HG03280 (cell line): ENCODE results near the gene KCNS1.
"Not testable (repeated sequence)": the region's sequence is repeated elsewhere in the genome, so short reads cannot be mapped to it uniquely, and the experiment has no call there.

Experiments
- ATAC-seq: cut with Tn5 transposase; IDR thresholded peaks from one replicate; pipeline ENCODE4 v1.9.1; 2021; ENCODE audit warnings: mild to moderate bottlenecking, moderate library complexity; ENCODE audit not compliant: unreplicated experiment

KCNS1 gene

GRCh38 chr20:45100563-45101245 is at the start of gene KCNS1:
TSS of gene KCNS1 (minus strand) at chr20:45101127. CDS start at chr20:45099236, 1,891 bp downstream.
- ATAC-seq, result no peak

DNA sequence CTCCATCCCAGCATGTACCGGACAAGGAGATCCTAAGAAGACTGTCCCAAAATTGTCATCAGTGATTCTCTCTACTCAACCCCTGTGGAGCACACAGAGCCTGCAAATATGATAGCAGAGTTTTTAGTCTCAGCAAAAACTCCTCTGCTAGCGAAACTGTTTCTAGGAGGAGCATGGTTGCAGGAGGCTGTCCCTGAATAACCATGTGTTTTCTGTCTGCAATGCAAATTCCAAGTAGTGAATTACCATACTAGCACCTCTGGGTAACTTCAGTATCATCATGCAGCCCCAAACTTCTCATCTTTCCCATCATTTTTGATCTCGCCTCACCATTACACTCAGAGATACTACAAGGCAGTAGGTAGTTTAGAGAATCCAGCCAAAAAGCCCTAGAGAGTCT is 48.1 kb upstream of the KCNS1 start:
- no peak for ATAC-seq

- no peak for ATAC-seq
These were observed 39.9 kb upstream of the KCNS1 start for GRCh38 chr20:45140836-45141235.

GRCh38 chr20:45139733-45140375 is 38.9 kb upstream of the KCNS1 start:
- not testable (repeated sequence) for ATAC-seq

DNA sequence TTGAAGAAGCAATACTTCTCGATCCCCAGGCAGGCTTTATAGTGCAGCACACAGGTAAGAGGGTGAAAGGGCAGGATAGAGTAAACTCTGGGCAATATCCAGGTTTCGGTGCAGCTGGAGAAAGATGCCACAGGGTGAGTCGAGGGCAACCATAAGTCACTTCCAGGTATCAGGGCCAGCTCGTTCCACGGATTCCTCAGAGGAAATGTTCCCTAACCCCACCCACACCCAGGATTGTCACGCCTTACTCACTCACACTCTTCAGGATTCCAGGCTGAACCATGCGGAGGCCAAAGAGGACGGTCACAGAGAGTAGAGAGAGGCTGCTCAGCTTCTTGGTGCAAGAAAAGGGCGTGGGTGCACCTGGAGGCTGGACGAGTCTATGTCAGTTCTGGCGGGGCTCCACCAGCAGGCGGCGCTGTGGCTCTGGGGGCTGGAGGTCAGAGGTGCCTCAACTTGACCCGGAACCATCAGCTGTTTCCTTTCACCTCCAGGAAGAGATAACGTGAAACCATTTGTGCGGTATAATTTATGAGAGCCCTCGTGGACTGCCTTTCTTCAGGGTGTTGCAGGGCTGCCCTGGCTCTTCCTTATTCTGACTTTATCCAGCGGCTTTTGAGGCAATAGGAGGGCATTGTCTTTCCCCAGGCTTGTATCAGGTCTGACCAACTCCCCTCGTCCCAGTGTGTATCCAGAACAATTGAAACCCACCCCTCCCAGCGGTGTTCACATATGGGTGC is 37.8 kb upstream of the KCNS1 start:
- no peak for ATAC-seq

- no peak for ATAC-seq
These were observed 36.0 kb upstream of the KCNS1 start for GRCh38 chr20:45136911-45137310.

DNA sequence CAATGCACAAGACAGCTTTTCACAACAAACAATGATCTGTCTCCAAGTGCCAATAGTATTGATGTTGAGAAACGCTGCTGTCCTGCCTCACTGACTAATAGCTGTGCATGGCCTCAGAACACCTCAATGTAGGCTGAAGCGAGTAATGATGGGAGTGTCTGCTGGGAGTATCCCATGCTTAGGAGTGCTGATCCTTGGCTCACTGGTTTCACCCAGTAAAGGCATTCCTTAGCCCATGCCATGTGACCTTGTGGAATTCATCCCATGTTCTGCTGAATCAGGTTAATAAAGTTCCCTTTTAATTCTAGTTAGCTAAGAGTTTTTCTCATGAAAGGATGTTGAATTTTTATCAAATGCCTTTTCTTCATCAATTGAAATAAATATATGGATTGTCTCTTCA is 27.2 kb upstream of the KCNS1 start:
- ATAC-seq, result no peak

DNA sequence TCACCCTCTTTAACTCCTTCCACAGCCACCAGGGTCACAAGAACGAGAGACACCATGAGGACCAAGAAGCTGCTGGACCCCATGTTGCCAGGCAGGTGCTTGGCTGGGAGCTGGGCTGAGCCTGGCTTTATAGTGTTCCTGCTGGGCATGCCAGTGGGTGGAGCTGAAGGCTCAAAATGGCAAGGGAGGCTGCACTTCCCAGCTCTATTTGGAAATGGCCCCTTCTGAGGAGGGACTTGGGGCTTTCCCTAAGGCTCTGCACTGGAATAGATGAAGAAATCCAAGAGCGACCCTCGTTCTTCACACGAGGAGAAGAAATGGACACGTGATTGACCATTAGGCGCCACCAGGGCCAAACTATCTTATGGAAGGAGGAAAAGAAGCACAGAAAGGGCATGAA is 23.4 kb upstream of the KCNS1 start, which contains the start of gene WFDC12:
Gene WFDC12, minus strand, starts transcription at position 101 of the 400 bp plus-strand sequence. Its CDS starts 18 bp downstream, at position 83.
- ATAC-seq, result no peak

- ATAC-seq, result no peak
These were observed 20.5 kb upstream of the KCNS1 start for GRCh38 chr20:45121388-45121787.

- ATAC-seq, result no peak
These were observed 18.8 kb upstream of the KCNS1 start for GRCh38 chr20:45119556-45120266.

- ATAC-seq, result no peak
These were observed 17.1 kb upstream of the KCNS1 start for GRCh38 chr20:45118028-45118427.

GRCh38 chr20:45117581-45117980 is 16.7 kb upstream of the KCNS1 start:
- ATAC-seq, result no peak

- ATAC-seq, result no peak
These were observed 14.9 kb upstream of the KCNS1 start for GRCh38 chr20:45115829-45116228.

DNA sequence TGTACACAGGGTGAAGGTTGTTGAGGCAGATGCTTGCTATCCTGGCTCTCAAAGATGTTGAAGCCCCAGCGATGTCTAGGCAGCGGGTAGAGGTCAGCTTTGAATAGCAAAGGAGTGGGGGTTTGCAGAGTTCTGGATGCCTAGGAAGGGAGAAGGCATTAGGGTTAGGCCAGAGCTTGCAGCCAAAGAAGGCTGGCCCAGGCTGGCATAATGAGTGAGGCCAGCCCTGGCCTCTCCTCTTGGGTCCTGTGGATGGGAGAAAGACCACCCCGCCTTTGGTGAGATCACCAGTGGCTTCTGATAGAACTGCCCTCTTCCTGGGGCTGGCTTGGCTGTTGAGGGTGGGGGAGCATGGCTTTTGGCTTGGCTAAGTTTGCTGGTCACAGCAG is 14.5 kb upstream of the KCNS1 start:
- no peak for ATAC-seq

DNA sequence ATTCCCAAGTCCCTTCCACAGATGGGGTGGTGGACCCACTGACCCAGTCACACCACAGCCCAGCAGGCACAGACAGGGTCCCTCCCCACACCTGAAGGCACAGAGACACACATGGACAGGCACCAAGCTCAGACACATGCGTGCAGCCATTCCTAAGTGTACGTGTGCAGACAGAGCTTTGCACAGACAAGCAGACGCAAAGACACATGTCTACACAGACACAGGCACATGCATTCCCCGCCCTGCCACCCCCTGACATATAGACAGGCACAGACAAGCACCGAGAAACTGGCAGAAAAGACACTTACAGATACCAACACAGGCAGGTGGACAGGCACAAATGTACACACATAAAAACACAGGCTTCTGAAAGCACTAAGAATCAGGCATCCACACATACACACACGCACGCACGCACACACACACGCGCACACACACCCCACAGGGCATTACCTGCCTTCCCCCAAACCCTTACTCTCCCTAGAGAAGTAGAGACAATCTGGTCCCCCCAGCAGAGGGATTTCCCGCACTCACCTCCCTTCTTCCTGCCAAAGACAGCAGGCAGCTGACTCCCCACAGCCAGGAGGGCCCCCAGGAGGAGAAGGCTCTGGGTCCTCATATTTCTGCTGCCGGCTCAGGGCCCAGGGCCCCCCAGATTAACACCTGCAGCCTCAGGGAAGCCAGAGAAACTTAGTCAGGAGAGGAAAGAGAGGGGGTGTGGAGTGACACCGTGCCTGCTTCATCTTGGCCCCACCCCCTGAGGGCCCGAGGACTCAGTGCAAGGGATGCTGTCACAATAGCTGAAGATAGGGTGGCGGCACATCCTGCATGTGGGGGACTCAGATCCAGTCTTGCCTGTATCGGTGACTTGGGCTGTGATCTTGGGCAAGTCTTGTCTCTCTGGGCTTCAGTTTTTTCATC is 13.8 kb upstream of the KCNS1 start, which contains the start of gene WFDC5:
Gene WFDC5, minus strand, starts transcription at position 710 of the 921 bp plus-strand sequence. Its CDS starts 91 bp downstream, at position 619.
- no peak for ATAC-seq

GRCh38 chr20:45113865-45114264 is 12.9 kb upstream of the KCNS1 start:
- no peak for ATAC-seq

DNA sequence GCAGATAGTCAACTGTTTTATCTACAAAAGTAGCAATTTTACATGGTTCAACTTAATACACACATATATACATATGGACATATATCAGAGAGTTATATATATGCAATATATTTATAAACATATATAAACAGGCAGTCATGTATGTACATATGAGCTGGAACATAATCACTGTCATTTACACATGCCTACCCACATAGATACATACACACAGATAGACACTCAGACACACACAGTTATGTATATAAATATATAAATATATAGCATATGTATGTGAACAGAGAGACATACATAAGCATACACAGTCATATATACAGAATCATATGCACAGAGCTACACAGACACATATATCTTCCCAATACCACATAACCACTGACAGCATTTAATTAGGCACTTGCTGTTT is 11.8 kb upstream of the KCNS1 start:
- ATAC-seq, result no peak

GRCh38 chr20:45111799-45112471 is 11.0 kb upstream of the KCNS1 start:
- ATAC-seq, result no peak

DNA sequence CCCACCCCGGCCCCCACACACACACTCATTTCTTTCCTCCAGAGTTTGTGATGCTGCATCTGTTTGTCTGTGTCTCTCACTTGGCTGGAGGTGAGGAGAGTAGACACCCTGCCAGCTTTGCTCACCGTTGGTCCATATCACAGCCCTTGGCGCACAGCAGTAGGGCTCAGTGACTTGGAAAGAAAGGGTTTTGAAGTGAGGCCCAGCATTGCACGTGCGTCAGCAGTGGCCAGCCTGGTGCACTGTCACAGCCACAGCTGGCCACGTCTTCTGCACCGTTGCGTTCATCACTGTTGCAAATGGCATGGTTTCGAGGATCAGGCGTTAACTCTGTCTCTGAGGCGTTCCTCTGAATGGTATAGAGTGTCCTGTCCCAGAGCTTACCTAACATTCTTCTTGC is 10.4 kb upstream of the KCNS1 start:
- ATAC-seq, result no peak
